NCI-H1930 (cell line): ENCODE measurements around the gene NUDT16L1.

Source experiments
- DNase-seq, 2 experiments: peaks; one replicate each; lab custom pipeline; 2025; lab: John Stamatoyannopoulos, UW

Gene NUDT16L1

GRCh38 chr16:4694642-4695451 is 1.5 kb downstream of the NUDT16L1 start:
- DNase-seq, result no peak

- DNase-seq, result no peak
Measured at GRCh38 chr16:4695473-4696171, 2.3 kb downstream of the NUDT16L1 start.

- DNase-seq, result no peak
Measured at GRCh38 chr16:4696172-4696904, 3.0 kb downstream of the NUDT16L1 start.

GRCh38 chr16:4696905-4697847 is 3.8 kb downstream of the NUDT16L1 start:
- no peak for DNase-seq

GRCh38 chr16:4697848-4698291 is 4.5 kb downstream of the NUDT16L1 start:
- no peak for DNase-seq

GRCh38 chr16:4698321-4699045 is 5.1 kb downstream of the NUDT16L1 start:
- no peak for DNase-seq

- no peak for DNase-seq
Measured at GRCh38 chr16:4699046-4699556, 5.7 kb downstream of the NUDT16L1 start.

- no peak for DNase-seq
Measured at GRCh38 chr16:4700380-4700996, 7.1 kb downstream of the NUDT16L1 start.

- DNase-seq, result no peak
Measured at GRCh38 chr16:4700997-4701743, 7.8 kb downstream of the NUDT16L1 start.

- DNase-seq, result no peak
Measured at GRCh38 chr16:4701791-4702465, 8.6 kb downstream of the NUDT16L1 start.

GRCh38 chr16:4702466-4702808 is 9.1 kb downstream of the NUDT16L1 start:
- no peak for DNase-seq

GRCh38 chr16:4703906-4704305 is 10.5 kb downstream of the NUDT16L1 start:
- DNase-seq, result no peak

GRCh38 chr16:4704491-4704890 is 11.1 kb downstream of the NUDT16L1 start:
- no peak for DNase-seq

GRCh38 chr16:4704913-4705312 is 11.6 kb downstream of the NUDT16L1 start:
- DNase-seq, result no peak

- no peak for DNase-seq
Measured at GRCh38 chr16:4706871-4707270, 13.5 kb downstream of the NUDT16L1 start.

GRCh38 chr16:4709481-4709880 is 16.1 kb downstream of the NUDT16L1 start:
- no peak for DNase-seq

GRCh38 chr16:4713663-4714501 is 20.5 kb downstream of the NUDT16L1 start:
- DNase-seq, result no peak

- DNase-seq, result no peak
Measured at GRCh38 chr16:4714996-4715395, 21.6 kb downstream of the NUDT16L1 start.
